Measurements from ENCODE around the gene SLC9A2.

GRCh38 chr2:102594445-102595016, 24.8 kb upstream of the SLC9A2 start:
- no peak for TF ChIP-seq CTCF (IDR thresholded peaks at IDR 0.05)
- no peak for TF ChIP-seq POLR2AphosphoS5 (IDR thresholded peaks at IDR 0.05)
